Measurements from ENCODE around the gene DAZAP1. TPM values are rescaled to one million over a fixed set of nuclear protein-coding genes. Genes with fewer than 3 reads are reported as not detected.

Gene DAZAP1
- total RNA-seq, 3 donors from 2014 or later = 35.8 to 50.9 (median 48.8) TPM

GRCh38 chr19:1408300-1409203 is 1.2 kb downstream of the DAZAP1 start:
- no peaks in the 10 kb centered on the region for H3K9me3 ChIP-seq
- H3K27me3 ChIP-seq = no peaks in the 10 kb centered on the region
- DNase-seq (ENCODE audit: low spot score in 2 of 2) = no peak
- intact Hi-C loops (cut with DNase I; ENCODE audit: low total_unique reads) = loop anchor here (10.0 kb wide), 1 partner anchor 134 kb away; the partner anchor contains the start of gene FAM174C
- H3K4me1 ChIP-seq = peaks cover 40 to 45% of the 10 kb centered on the region in 2 donors
- no peaks in the 10 kb centered on the region for H3K36me3 ChIP-seq
- no peak for TF ChIP-seq POLR2A (IDR thresholded peaks at IDR 0.05)
- peak in 2 of 3 donors; percentile 9 to 22 for TF ChIP-seq POLR2AphosphoS5 (IDR thresholded peaks at IDR 0.05)
- H3K4me3 ChIP-seq = peak overlapping the region; percentile 98 to 100 (median 100)
- H3K27ac ChIP-seq = peak overlapping the region; percentile 94 to 98

- H3K4me3 ChIP-seq = peak overlapping the region; percentile 98 to 100 (median 100)
- intact Hi-C loops (cut with DNase I; ENCODE audit: low total_unique reads) = loop anchor here (10.0 kb wide), 1 partner anchor 135 kb away; the partner anchor contains the start of gene FAM174C
- no peak for TF ChIP-seq POLR2A (IDR thresholded peaks at IDR 0.05)
- no peak for TF ChIP-seq POLR2AphosphoS5 (IDR thresholded peaks at IDR 0.05)
- no peak for TF ChIP-seq CTCF (IDR thresholded peaks at IDR 0.05)
- no peak for DNase-seq (ENCODE audit: low spot score in 2 of 2)
- H3K36me3 ChIP-seq = no peaks in the 10 kb centered on the region
- H3K27ac ChIP-seq = peak overlapping the region; percentile 95 to 98
- no peaks in the 10 kb centered on the region for H3K9me3 ChIP-seq
- peaks cover 40 to 46% of the 10 kb centered on the region in 2 donors for H3K4me1 ChIP-seq
- H3K27me3 ChIP-seq = no peaks in the 10 kb centered on the region
Measured at GRCh38 chr19:1409204-1410005, 2.0 kb downstream of the DAZAP1 start.

GRCh38 chr19:1410136-1410786 is 2.9 kb downstream of the DAZAP1 start:
- H3K27ac ChIP-seq = peak overlapping the region; percentile 95 to 98
- DNase-seq (ENCODE audit: low spot score in 2 of 2) = no peak
- intact Hi-C loops (cut with DNase I; ENCODE audit: low total_unique reads) = no loop called here

GRCh38 chr19:1410789-1411188 is 3.4 kb downstream of the DAZAP1 start:
- Histone ChIP-seq H3K27me3 (no peaks in the 10 kb centered on the region), H3K9me3 (no peaks in the 10 kb centered on the region), H3K4me1 (peaks cover 45 to 49% of the 10 kb centered on the region in 2 donors), H3K36me3 (no peaks in the 10 kb centered on the region), H3K27ac (peak overlapping the region; percentile 95 to 98), H3K4me3 (peak overlapping the region in 2 of 3 donors; percentile 98 to 100)
- no peak for DNase-seq (ENCODE audit: low spot score in 2 of 2)
- intact Hi-C loops (cut with DNase I; ENCODE audit: low total_unique reads) = no loop called here
- no peak for TF ChIP-seq CTCF (IDR thresholded peaks at IDR 0.05)
- no peak for TF ChIP-seq POLR2AphosphoS5 (IDR thresholded peaks at IDR 0.05)
- TF ChIP-seq POLR2A (IDR thresholded peaks at IDR 0.05) = no peak

More at GRCh38 chr19:1410136-1410786, 2.9 kb downstream of the DAZAP1 start:
- Histone ChIP-seq H3K9me3 (no peaks in the 10 kb centered on the region), H3K4me1 (peaks cover 40 to 46% of the 10 kb centered on the region in 2 donors), H3K27me3 (no peaks in the 10 kb centered on the region), H3K36me3 (no peaks in the 10 kb centered on the region), H3K4me3 (peak overlapping the region in 2 of 3 donors; percentile 98 to 100)
- TF ChIP-seq POLR2AphosphoS5 (IDR thresholded peaks at IDR 0.05) (no peak), CTCF (IDR thresholded peaks at IDR 0.05) (no peak), POLR2A (IDR thresholded peaks at IDR 0.05) (no peak)

Data from breast epithelium (tissue), 4 donors.